Testis (tissue), 2 donors: ENCODE data around the gene NACA2.

Source experiments
- CTCF ChIP-seq, 3 experiments: fragments of 450-650 bp in 2 of 3; fragments of 200-600 bp in 1 of 3; sonication (generic) in 1 of 3; IDR thresholded peaks; one replicate each; pipeline ENCODE4 v1.5.1; 2016 to 2019; ENCODE audit warnings: antibody characterized with exemption in 3 of 3, mild to moderate bottlenecking in 2 of 3, moderate library complexity in 1 of 3
- POLR2A ChIP-seq: fragments of 450-650 bp; IDR thresholded peaks from one replicate; pipeline ENCODE4 v1.6.1; 2017; ENCODE audit warnings: antibody characterized with exemption, mild to moderate bottlenecking, moderate library complexity

- no peak for TF ChIP-seq CTCF (IDR thresholded peaks at IDR 0.05)
- no peak for TF ChIP-seq POLR2A
These were observed 9.2 kb downstream of the NACA2 start for GRCh38 chr17:61581611-61582349.
